Astrocyte (in vitro differentiated cells and primary cell): Measurements from ENCODE around the gene DENND11.

Source experiments
- CTCF ChIP-seq: IDR thresholded peaks from 2 replicates; pipeline ENCODE4 v1.5.1; 2011; ENCODE audit warnings: low read depth, mild to moderate bottlenecking, inconsistent platforms, low read length, moderate library complexity; ENCODE audit not compliant: insufficient read depth
- EZH2 ChIP-seq: IDR thresholded peaks from 2 replicates; pipeline ENCODE4 v1.6.1; 2012; ENCODE audit warnings: mild to moderate bottlenecking, low read length, inconsistent platforms; ENCODE audit not compliant: insufficient read depth

- TF ChIP-seq CTCF (no peak), EZH2 (no peak)
Measured at GRCh38 chr7:141731476-141732149, 29.6 kb upstream of the DENND11 start.
